ENCODE measurements around the gene ERO1A. TPM values are rescaled to one million over a fixed set of nuclear protein-coding genes. Genes with fewer than 3 reads are reported as not detected.

Gene ERO1A
- total and polyA plus RNA-seq, 4 donors, result 16.5 to 42.3 (median 20.0) TPM

DNA sequence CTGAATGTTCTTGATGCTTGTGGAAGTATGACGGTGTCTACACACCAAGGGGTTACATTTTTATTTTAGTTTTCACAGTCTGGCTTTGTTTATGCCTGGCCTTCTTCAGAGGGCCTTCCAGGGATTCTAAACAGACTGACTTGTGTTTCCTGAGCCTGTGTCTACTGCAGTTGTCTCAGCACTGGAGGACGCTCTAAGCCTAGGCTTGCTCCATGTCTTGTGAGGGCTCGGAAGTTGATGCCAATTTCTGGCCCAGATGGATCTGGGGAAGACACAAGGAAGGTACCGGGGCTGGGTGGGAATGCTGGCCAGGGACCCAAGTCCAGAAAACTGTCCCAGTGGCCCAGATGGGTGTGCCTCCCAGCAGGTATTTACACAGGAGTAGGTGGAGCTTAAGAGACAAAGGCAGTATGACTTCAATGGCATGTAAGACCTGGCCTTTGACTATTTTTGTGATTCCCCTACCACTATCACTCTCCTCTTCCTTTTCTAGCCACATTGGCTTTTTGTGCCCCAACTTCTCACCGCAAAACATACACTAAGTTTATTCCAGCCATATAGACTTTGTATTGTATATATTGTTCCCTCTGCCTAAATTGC lies 85.8 kb downstream of the ERO1A start:
- TF ChIP-seq, protein P1, sequence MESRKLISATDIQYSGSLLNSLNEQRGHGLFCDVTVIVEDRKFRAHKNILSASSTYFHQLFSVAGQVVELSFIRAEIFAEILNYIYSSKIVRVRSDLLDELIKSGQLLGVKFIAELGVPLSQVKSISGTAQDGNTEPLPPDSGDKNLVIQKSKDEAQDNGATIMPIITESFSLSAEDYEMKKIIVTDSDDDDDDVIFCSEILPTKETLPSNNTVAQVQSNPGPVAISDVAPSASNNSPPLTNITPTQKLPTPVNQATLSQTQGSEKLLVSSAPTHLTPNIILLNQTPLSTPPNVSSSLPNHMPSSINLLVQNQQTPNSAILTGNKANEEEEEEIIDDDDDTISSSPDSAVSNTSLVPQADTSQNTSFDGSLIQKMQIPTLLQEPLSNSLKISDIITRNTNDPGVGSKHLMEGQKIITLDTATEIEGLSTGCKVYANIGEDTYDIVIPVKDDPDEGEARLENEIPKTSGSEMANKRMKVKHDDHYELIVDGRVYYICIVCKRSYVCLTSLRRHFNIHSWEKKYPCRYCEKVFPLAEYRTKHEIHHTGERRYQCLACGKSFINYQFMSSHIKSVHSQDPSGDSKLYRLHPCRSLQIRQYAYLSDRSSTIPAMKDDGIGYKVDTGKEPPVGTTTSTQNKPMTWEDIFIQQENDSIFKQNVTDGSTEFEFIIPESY (IDR thresholded peaks at IDR 0.05), result no peak
- TF ChIP-seq SP1 (IDR thresholded peaks at IDR 0.05), result no peak
- TF ChIP-seq FOXA1 (IDR thresholded peaks at IDR 0.05), result no peak
- no peak for TF ChIP-seq YY1 (IDR thresholded peaks at IDR 0.05)
- TF ChIP-seq TAF1 (conservative IDR thresholded peaks at IDR 0.05), result no peak
- TF ChIP-seq FOXA2 (IDR thresholded peaks at IDR 0.05), result no peak
- TF ChIP-seq JUND (IDR thresholded peaks at IDR 0.05), result no peak
- TF ChIP-seq GABPA (IDR thresholded peaks at IDR 0.05 in 1 of 2, conservative IDR thresholded peaks at IDR 0.05 in 1 of 2), result no peak
- no peak for TF ChIP-seq RAD21 (IDR thresholded peaks at IDR 0.05)
- TF ChIP-seq, protein P2, sequence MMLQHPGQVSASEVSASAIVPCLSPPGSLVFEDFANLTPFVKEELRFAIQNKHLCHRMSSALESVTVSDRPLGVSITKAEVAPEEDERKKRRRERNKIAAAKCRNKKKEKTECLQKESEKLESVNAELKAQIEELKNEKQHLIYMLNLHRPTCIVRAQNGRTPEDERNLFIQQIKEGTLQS (IDR thresholded peaks at IDR 0.05), result no peak
- no peak for TF ChIP-seq EGR1 (IDR thresholded peaks at IDR 0.05; ENCODE audit: low read depth in 2 of 2)
- no peak for TF ChIP-seq RXRA (IDR thresholded peaks at IDR 0.05)
- TF ChIP-seq, protein P3, sequence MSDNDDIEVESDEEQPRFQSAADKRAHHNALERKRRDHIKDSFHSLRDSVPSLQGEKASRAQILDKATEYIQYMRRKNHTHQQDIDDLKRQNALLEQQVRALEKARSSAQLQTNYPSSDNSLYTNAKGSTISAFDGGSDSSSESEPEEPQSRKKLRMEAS (IDR thresholded peaks at IDR 0.05), result no peak
- no peak for TF ChIP-seq HNF4A (conservative IDR thresholded peaks at IDR 0.05)
- DNase-seq (ENCODE audit: low spot score), result no peak
- Histone ChIP-seq H3K9me3 (ENCODE audit: control insufficient read depth in 4 of 4, low read length in 3 of 4) (peaks cover 0 to 3% (median under 1%) of the 10 kb centered on the region in 4 donors), H3K27me3 (ENCODE audit: control insufficient read depth in 4 of 4, insufficient read depth in 4 of 4, low read length in 3 of 4) (no peaks in the 10 kb centered on the region), H3K4me3 (ENCODE audit: low read depth in 1 of 3, low read length in 3 of 3) (no peak overlapping the region), H3K27ac (ENCODE audit: low read depth in 1 of 2, low read length in 2 of 2) (no peak overlapping the region), H3K4me1 (ENCODE audit: control insufficient read depth in 4 of 4, insufficient read depth in 4 of 4, low read length in 3 of 4) (no peaks in the 10 kb centered on the region), H3K9ac (ENCODE audit: low read depth in 1 of 2, low read length in 2 of 2) (no peak overlapping the region), H3K36me3 (ENCODE audit: control insufficient read depth in 4 of 4, insufficient read depth in 3 of 4, low read depth in 1 of 4, low read length in 3 of 4) (no peaks in the 10 kb centered on the region)
- WGBS, result 96% methylated on average over 5 of the region's 5 CpGs

DNA sequence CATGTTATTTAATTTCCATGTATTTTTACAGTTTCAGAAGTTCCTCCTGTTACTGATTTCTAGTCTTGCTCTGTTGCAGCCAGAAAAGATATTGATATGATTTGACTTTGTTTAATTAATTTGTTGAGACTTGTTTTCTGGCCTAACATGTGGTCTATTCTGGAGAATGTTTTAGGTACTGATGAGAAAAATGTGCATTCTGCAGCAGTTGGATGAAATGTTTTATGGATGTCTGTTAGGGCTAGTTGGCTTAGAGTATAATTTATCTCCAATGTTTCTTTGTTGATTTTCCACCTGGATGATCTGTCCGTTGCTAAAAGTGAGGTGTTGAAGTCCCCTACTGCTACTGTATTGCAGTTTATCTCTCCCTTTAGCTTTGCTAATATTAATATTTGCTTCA lies 88.3 kb downstream of the ERO1A start:
- no peaks in the 10 kb centered on the region for H3K27me3 ChIP-seq (ENCODE audit: control insufficient read depth in 4 of 4, insufficient read depth in 4 of 4, low read length in 3 of 4)
- no peak overlapping the region for H3K27ac ChIP-seq (ENCODE audit: low read depth in 1 of 2, low read length in 2 of 2)
- no peak overlapping the region for H3K4me3 ChIP-seq (ENCODE audit: low read depth in 1 of 3, low read length in 3 of 3)
- H3K9me3 ChIP-seq (ENCODE audit: control insufficient read depth in 4 of 4, low read length in 3 of 4), result peaks cover 2 to 3% (median 3%) of the 10 kb centered on the region in 4 donors
- no peaks in the 10 kb centered on the region for H3K4me1 ChIP-seq (ENCODE audit: control insufficient read depth in 4 of 4, insufficient read depth in 4 of 4, low read length in 3 of 4)
- no peaks in the 10 kb centered on the region for H3K36me3 ChIP-seq (ENCODE audit: control insufficient read depth in 4 of 4, insufficient read depth in 3 of 4, low read depth in 1 of 4, low read length in 3 of 4)
- DNase-seq (ENCODE audit: low spot score), result no peak
- H3K9ac ChIP-seq (ENCODE audit: low read depth in 1 of 2, low read length in 2 of 2), result no peak overlapping the region
- WGBS, result 97% methylated on average over 1 of the region's 1 CpG
- TF ChIP-seq, protein P3 (IDR thresholded peaks at IDR 0.05), result no peak
- TF ChIP-seq, protein P4, sequence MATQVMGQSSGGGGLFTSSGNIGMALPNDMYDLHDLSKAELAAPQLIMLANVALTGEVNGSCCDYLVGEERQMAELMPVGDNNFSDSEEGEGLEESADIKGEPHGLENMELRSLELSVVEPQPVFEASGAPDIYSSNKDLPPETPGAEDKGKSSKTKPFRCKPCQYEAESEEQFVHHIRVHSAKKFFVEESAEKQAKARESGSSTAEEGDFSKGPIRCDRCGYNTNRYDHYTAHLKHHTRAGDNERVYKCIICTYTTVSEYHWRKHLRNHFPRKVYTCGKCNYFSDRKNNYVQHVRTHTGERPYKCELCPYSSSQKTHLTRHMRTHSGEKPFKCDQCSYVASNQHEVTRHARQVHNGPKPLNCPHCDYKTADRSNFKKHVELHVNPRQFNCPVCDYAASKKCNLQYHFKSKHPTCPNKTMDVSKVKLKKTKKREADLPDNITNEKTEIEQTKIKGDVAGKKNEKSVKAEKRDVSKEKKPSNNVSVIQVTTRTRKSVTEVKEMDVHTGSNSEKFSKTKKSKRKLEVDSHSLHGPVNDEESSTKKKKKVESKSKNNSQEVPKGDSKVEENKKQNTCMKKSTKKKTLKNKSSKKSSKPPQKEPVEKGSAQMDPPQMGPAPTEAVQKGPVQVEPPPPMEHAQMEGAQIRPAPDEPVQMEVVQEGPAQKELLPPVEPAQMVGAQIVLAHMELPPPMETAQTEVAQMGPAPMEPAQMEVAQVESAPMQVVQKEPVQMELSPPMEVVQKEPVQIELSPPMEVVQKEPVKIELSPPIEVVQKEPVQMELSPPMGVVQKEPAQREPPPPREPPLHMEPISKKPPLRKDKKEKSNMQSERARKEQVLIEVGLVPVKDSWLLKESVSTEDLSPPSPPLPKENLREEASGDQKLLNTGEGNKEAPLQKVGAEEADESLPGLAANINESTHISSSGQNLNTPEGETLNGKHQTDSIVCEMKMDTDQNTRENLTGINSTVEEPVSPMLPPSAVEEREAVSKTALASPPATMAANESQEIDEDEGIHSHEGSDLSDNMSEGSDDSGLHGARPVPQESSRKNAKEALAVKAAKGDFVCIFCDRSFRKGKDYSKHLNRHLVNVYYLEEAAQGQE (IDR thresholded peaks at IDR 0.05), result no peak
- TF ChIP-seq HNF4G (IDR thresholded peaks at IDR 0.05) (no peak), YY1 (IDR thresholded peaks at IDR 0.05) (no peak), GABPA (IDR thresholded peaks at IDR 0.05 in 1 of 2, conservative IDR thresholded peaks at IDR 0.05 in 1 of 2) (no peak), FOXA2 (IDR thresholded peaks at IDR 0.05) (no peak), SP1 (IDR thresholded peaks at IDR 0.05) (no peak), RXRA (IDR thresholded peaks at IDR 0.05) (no peak), TAF1 (conservative IDR thresholded peaks at IDR 0.05) (no peak), NR2F2 (IDR thresholded peaks at IDR 0.05) (no peak), FOXA1 (IDR thresholded peaks at IDR 0.05) (no peak)
- TF ChIP-seq, protein P1 (IDR thresholded peaks at IDR 0.05), result no peak
- TF ChIP-seq, protein P2 (IDR thresholded peaks at IDR 0.05), result no peak
- TF ChIP-seq, protein P5, sequence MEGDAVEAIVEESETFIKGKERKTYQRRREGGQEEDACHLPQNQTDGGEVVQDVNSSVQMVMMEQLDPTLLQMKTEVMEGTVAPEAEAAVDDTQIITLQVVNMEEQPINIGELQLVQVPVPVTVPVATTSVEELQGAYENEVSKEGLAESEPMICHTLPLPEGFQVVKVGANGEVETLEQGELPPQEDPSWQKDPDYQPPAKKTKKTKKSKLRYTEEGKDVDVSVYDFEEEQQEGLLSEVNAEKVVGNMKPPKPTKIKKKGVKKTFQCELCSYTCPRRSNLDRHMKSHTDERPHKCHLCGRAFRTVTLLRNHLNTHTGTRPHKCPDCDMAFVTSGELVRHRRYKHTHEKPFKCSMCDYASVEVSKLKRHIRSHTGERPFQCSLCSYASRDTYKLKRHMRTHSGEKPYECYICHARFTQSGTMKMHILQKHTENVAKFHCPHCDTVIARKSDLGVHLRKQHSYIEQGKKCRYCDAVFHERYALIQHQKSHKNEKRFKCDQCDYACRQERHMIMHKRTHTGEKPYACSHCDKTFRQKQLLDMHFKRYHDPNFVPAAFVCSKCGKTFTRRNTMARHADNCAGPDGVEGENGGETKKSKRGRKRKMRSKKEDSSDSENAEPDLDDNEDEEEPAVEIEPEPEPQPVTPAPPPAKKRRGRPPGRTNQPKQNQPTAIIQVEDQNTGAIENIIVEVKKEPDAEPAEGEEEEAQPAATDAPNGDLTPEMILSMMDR (IDR thresholded peaks at IDR 0.05; ENCODE audit: low read depth, low read length, missing input control), result no peak

All from liver (tissue), 9 donors.